Measurements from ENCODE around the gene GOLGA8N. TPM values are rescaled to one million over a fixed set of nuclear protein-coding genes. Genes with fewer than 3 reads are reported as not detected.
"Not testable (repeated sequence)": the region's sequence is repeated elsewhere in the genome, so short reads cannot be mapped to it uniquely, and the experiment has no call there.

Gene GOLGA8N
- 10 to 100 TPM; 12.3 to 14.4 TPM for total RNA-seq
- polyA plus RNA-seq, result under 1 TPM in 2 of 3 donors, not detected in 1; 0.17 to 0.74 TPM
- 0.26 to 4.2 (median 1.6) reads per million in 6 experiments for total RNA-seq

DNA sequence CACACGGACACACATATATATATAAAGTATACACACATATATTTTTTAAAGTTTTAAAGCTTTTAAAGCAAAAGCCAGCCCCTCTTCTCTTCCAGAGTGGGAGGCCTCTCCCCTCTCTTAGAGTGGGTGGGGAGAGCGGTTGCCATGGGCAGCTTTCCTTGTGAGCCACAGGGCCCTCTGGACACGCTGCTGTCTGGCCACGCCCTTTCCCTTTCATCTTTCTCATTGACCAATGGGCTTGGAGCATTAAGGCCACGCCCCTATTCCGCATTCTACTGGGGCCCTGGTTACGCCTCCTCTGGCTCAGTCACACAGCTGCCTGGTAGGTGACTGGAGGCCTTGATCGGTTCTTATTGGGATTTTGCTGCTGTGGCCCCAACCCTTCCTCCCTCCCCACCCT lies at the start of gene GOLGA8N:
TSS of gene GOLGA8N (plus strand) at position 306 of the 400 bp plus-strand sequence.
- POLR2A ChIA-PET, DNase-seq, H3K27me3 Mint-ChIP-seq, H3K36me3 Mint-ChIP-seq, H3K4me3 Mint-ChIP-seq, ATAC-seq, H3K27ac Mint-ChIP-seq, H3K4me1 Mint-ChIP-seq, H3K9me3 Mint-ChIP-seq: not testable (repeated sequence)

DNA sequence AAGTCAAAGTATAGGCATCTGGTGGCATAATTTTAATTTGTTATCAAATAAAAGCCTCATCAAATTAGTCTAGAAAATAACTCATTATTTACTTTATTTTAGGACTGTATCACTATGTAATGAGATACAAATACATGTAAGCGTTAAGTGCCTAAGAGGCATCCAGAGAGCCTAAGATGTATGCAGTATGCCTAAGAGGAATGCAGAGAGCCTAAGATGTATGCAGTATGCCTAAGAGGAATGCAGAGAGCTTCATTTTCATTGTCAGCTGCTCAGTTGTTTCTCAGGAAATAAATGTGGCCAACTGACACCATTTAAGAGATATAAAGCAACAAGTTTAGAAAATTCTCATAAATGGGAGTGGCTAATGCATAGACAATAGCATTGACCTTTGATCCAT lies 49.8 kb upstream of the GOLGA8N start:
- DNase-seq, H3K9me3 Mint-ChIP-seq, H3K4me1 Mint-ChIP-seq, POLR2A ChIA-PET, ATAC-seq, H3K36me3 Mint-ChIP-seq, H3K4me3 Mint-ChIP-seq, H3K27ac Mint-ChIP-seq, H3K27me3 Mint-ChIP-seq: not testable (repeated sequence)

DNA sequence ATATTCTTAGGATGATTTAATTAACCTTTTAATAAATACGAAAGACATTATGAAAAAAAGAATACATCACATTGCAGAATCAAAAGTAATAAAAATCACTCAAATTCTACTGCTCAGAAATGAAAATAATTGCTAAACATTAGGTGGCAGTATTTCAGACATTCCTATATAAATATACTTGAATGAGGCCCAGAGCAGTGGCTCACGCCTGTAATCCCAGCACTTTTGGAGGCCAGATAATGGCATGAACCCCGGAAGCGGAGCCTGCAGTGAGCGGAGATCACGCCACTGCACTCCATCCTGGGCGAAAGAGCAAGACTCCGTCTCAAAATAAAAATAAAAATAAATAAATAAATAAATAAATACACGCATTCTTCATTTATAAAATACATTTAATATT lies 48.1 kb upstream of the GOLGA8N start:
- H3K27ac Mint-ChIP-seq, H3K36me3 Mint-ChIP-seq, POLR2A ChIA-PET, H3K4me1 Mint-ChIP-seq, ATAC-seq, H3K27me3 Mint-ChIP-seq, DNase-seq, H3K4me3 Mint-ChIP-seq, H3K9me3 Mint-ChIP-seq: not testable (repeated sequence)

DNA sequence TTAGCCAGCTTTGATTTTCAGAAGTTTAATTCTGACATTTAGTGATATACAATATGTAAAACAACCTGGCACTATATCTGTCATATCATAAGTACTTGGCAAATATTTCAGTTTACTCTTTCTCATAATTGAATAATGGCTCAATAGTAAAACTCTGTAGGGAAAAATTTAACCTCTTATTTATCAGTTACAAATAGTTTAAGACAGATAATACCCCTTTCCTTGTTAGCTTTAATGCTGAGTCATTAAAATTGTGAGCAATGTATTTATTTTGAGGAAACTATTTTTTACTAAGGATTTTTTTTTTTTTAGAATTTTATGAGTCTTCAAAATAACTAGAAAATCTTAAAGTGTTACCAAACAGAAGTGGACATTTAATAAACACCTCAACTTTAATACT lies 38.7 kb upstream of the GOLGA8N start:
- DNase-seq, H3K9me3 Mint-ChIP-seq, POLR2A ChIA-PET, ATAC-seq, H3K4me3 Mint-ChIP-seq, H3K4me1 Mint-ChIP-seq, H3K27me3 Mint-ChIP-seq, H3K36me3 Mint-ChIP-seq, H3K27ac Mint-ChIP-seq: not testable (repeated sequence)

GRCh38 chr15:32562198-32562597 lies 31.1 kb upstream of the GOLGA8N start:
- H3K27ac Mint-ChIP-seq, POLR2A ChIA-PET, H3K4me1 Mint-ChIP-seq, H3K4me3 Mint-ChIP-seq, H3K27me3 Mint-ChIP-seq, H3K36me3 Mint-ChIP-seq, H3K9me3 Mint-ChIP-seq, ATAC-seq, DNase-seq: not testable (repeated sequence)

- H3K4me1 Mint-ChIP-seq, ATAC-seq, H3K4me3 Mint-ChIP-seq, H3K36me3 Mint-ChIP-seq, DNase-seq, H3K27ac Mint-ChIP-seq, H3K9me3 Mint-ChIP-seq, POLR2A ChIA-PET, H3K27me3 Mint-ChIP-seq: not testable (repeated sequence)
These were observed 24.3 kb upstream of the GOLGA8N start for GRCh38 chr15:32568988-32569387.

GRCh38 chr15:32578482-32578881 lies 14.8 kb upstream of the GOLGA8N start:
- Mint-ChIP-seq H3K27ac (peak overlapping the region in 1 of 10 donors; percentile 84), H3K4me3 (peak overlapping the region in 5 of 10 donors; percentile 48 to 68 (median 59))
- peak in 1 of 10 donors; percentile 9 for DNase-seq
- H3K4me1 Mint-ChIP-seq, H3K36me3 Mint-ChIP-seq, H3K27me3 Mint-ChIP-seq, POLR2A ChIA-PET, H3K9me3 Mint-ChIP-seq, ATAC-seq: not testable (repeated sequence)

GRCh38 chr15:32585844-32586243 lies 7.4 kb upstream of the GOLGA8N start:
- H3K9me3 Mint-ChIP-seq, ATAC-seq, H3K27me3 Mint-ChIP-seq, H3K4me1 Mint-ChIP-seq, H3K27ac Mint-ChIP-seq, H3K36me3 Mint-ChIP-seq, DNase-seq, POLR2A ChIA-PET, H3K4me3 Mint-ChIP-seq: not testable (repeated sequence)

DNA sequence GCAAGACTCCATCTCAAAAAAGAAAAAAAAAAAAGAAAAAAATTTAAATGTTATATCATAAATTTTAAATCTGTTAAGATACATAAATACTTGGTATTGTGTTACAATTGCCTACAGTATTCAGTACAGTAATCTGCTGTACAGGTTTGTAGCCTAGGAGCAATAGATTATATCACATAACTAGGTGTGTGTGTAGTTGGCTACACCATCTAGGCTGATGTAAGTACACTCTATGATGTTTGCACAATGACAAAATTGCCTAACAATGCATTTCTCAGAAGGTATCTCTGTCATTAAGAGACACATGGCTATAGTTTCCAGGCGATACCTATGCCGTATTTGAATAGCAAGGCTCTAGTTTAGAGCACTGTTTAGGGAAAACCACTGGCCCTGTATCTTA lies 16.3 kb downstream of the GOLGA8N start:
- H3K4me3 Mint-ChIP-seq, H3K27ac Mint-ChIP-seq, ATAC-seq, DNase-seq, H3K9me3 Mint-ChIP-seq, POLR2A ChIA-PET, H3K27me3 Mint-ChIP-seq, H3K36me3 Mint-ChIP-seq, H3K4me1 Mint-ChIP-seq: not testable (repeated sequence)

DNA sequence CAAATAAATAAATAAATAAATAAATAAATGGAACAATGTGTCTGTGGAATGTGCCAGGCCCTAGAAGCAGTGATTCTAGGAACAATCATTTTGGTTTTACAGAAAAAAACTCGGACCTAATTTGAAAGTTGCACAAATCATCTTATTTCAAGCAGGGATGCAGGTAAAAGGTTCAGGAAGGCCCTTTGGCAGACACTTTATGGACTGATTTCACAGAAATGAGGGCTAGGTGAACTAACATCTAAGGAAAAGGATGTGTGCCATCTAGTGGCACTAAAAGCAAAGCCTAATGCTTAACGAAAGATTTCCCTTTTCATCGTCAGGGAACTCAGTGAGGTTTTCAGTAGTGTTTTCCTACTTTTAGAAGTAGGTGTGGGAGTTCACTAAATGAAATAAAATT lies 17.5 kb downstream of the GOLGA8N start:
- POLR2A ChIA-PET, H3K4me1 Mint-ChIP-seq, H3K4me3 Mint-ChIP-seq, ATAC-seq, H3K36me3 Mint-ChIP-seq, H3K27ac Mint-ChIP-seq, H3K27me3 Mint-ChIP-seq, H3K9me3 Mint-ChIP-seq: not testable (repeated sequence)
- peak in 3 of 10 donors; percentile 19 to 38 (median 34) for DNase-seq

- H3K27me3 Mint-ChIP-seq, H3K36me3 Mint-ChIP-seq, H3K9me3 Mint-ChIP-seq, POLR2A ChIA-PET: not testable (repeated sequence)
- peak; percentile 6 to 24 for ATAC-seq
- peak overlapping the region; percentile 91 to 99 (median 98) for H3K4me3 Mint-ChIP-seq
- H3K27ac Mint-ChIP-seq, result peak overlapping the region; percentile 89 to 99 (median 96)
- DNase-seq, result peak in 1 of 10 donors; percentile 9
- peaks cover 10 to 18% (median 14%) of the 10 kb centered on the region in 4 donors for H3K4me1 Mint-ChIP-seq
These were observed 21.4 kb downstream of the GOLGA8N start for GRCh38 chr15:32614712-32615050.

DNA sequence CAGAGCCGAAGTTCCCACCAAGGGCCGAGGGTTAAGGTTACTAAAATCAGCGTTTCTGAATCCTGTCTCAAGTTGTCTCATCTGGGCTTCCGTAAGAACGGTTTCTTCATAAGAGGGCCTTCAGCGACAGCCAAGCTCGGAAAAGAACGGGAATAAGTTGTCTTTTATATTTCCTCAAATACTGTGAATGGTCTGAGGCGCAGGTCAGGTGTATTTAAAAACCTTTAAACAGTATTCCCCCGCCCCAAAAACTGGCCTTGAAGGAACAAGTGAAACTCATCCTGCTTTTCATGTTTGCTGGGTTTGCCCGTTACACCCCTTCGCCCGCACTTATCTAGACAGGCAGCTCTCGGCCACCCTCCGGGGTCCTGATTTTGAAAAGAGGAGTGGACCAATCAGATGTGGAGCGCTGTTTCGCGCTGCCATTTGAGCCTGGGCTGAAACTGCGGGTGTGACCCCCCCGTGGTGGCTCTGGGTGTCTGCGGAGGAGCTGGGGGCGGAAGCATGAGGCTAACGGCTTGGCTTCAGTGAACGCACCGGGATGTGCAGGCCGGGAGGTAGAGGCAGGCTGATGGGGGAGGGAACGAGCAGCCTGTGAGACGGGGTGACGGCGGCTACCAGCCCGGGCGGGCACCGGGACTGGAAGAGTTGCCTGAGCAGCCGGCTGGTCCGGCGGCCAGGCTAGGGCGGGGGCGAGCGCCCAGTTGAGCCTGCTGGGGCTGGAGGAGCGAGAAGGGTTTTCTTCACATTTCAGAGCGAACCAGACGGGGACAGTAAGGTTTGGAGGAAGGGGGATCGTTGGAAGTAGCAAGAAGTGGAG lies 22.0 kb downstream of the GOLGA8N start, which contains the start of gene ARHGAP11A:
TSS of gene ARHGAP11A (plus strand) at position 454 of the 820 bp plus-strand sequence. CDS start 708 bp downstream, outside the sequence.
- H3K4me3 Mint-ChIP-seq, result peak within 1 kb of the TSS; percentile 91 to 99 (median 98)
- H3K9me3 Mint-ChIP-seq, H3K36me3 Mint-ChIP-seq, H3K27me3 Mint-ChIP-seq: not testable (repeated sequence)
- DNase-seq, result peak; percentile 61 to 92 (median 86)
- H3K4me1 Mint-ChIP-seq, result peaks cover 10 to 18% (median 14%) of the 10 kb centered on the region in 4 donors
- POLR2A ChIA-PET, result interaction anchor here (0.6 kb wide), 1 partner anchor 963 kb away, joined by 3 read pairs; no protein-coding TSS in a partner anchor
- H3K27ac Mint-ChIP-seq, result peak within 1 kb of the TSS; percentile 89 to 99 (median 96)
- peak; percentile 90 to 92 for ATAC-seq

GRCh38 chr15:32615871-32616426 lies 22.7 kb downstream of the GOLGA8N start:
- H3K27me3 Mint-ChIP-seq, POLR2A ChIA-PET, H3K36me3 Mint-ChIP-seq, H3K9me3 Mint-ChIP-seq: not testable (repeated sequence)
- Mint-ChIP-seq H3K4me3 (peak overlapping the region; percentile 91 to 99 (median 98)), H3K4me1 (peaks cover 10 to 16% (median 13%) of the 10 kb centered on the region in 4 donors), H3K27ac (peak overlapping the region; percentile 86 to 99 (median 94))
- peak in 2 of 10 donors; percentile 9 to 12 for DNase-seq
- peak; percentile 3 to 7 for ATAC-seq

Measured in naive thymus-derived CD8-positive, alpha-beta T cell (primary cell).